Measurements from ENCODE around the gene SEC14L2. TPM values are rescaled to one million over a fixed set of nuclear protein-coding genes. Genes with fewer than 3 reads are reported as not detected.

The SEC14L2 gene
- total and polyA plus RNA-seq, 10 of the 15 experiments (the other 5 are each of a cell fraction or from before 2014, with no cell fraction given): 0.08 to 4.0 (median 0.48) TPM

DNA sequence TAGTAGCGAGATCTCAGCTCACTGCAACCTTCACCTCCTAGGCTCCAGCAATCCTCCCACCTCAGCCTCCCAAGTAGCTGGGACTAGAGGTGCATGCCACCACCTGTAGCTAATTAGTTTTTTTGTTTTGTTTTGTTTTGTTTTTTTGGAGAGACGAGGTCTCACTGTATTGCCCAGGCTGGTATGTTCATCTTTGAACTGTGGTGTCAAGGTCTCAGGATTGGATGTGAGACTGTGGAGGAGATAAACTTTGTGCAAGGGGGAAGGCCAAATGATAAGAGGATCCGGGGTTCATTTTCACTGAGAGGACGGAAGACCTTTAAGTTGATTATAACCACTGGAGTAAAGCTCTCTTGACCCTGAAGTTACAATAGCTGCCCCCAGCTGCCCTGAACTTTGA lies 8.9 kb downstream of the SEC14L2 start (continued):
- TF ChIP-seq, protein P1, sequence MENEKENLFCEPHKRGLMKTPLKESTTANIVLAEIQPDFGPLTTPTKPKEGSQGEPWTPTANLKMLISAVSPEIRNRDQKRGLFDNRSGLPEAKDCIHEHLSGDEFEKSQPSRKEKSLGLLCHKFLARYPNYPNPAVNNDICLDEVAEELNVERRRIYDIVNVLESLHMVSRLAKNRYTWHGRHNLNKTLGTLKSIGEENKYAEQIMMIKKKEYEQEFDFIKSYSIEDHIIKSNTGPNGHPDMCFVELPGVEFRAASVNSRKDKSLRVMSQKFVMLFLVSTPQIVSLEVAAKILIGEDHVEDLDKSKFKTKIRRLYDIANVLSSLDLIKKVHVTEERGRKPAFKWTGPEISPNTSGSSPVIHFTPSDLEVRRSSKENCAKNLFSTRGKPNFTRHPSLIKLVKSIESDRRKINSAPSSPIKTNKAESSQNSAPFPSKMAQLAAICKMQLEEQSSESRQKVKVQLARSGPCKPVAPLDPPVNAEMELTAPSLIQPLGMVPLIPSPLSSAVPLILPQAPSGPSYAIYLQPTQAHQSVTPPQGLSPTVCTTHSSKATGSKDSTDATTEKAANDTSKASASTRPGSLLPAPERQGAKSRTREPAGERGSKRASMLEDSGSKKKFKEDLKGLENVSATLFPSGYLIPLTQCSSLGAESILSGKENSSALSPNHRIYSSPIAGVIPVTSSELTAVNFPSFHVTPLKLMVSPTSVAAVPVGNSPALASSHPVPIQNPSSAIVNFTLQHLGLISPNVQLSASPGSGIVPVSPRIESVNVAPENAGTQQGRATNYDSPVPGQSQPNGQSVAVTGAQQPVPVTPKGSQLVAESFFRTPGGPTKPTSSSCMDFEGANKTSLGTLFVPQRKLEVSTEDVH (IDR thresholded peaks at IDR 0.05; ENCODE audit: low read depth, partially characterized antibody): no peak
- no peak for TF ChIP-seq HDAC2 (IDR thresholded peaks at IDR 0.05)

DNA sequence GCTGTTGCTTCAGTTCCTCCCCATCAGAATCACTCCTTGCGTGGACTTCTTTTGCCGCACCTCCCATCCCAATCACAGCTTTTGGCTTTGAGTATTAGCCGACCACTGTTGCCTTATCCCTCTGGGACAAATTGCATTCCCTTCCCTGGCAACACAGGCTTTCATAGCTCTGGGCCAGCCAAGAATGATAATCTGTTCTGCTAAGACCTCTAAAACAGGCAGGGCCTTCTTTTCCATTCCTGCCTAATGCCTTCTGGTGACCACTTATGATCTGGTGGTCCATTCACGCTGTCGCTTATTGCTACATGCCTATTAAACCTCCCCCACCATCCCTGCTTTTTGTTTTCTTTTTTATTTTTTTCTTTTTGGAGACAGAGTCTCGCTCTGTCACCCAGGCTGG lies 9.6 kb downstream of the SEC14L2 start:
- ChIA-PET POLR2A (interaction anchor here (0.9 to 2.9 kb wide), 2 partner anchors 14 to 16 kb away, joined by 3 to 10 read pairs; no protein-coding TSS in a partner anchor), RAD21 (ENCODE audit: unreplicated experiment) (no interaction called here), CTCF (interaction anchor here (0.6 to 2.7 kb wide), 6 partner anchors 11 to 294 kb away, joined by 3 to 12 read pairs (median 3); partner anchors contain the start of gene RNF215), SMC1A (ENCODE audit: uncharacterized antibody, unreplicated experiment) (interaction anchor here (1.2 to 1.3 kb wide), 2 partner anchors 8 to 14 kb away, joined by 4 read pairs; no protein-coding TSS in a partner anchor)
- ATAC-seq (no peak), DNase-seq (ENCODE audit: low read depth, low spot score) (no peak), FAIRE-seq (no peak)
- no peak overlapping the region for H3K9ac ChIP-seq (ENCODE audit: control insufficient read depth, insufficient read depth, low read length)
- no peaks in the 10 kb centered on the region for H3K79me2 ChIP-seq (ENCODE audit: control insufficient read depth, insufficient read depth, low read length)
- no peak for TF ChIP-seq CREB1 (IDR thresholded peaks at IDR 0.05; ENCODE audit: low read depth)
- TF ChIP-seq, protein P2, sequence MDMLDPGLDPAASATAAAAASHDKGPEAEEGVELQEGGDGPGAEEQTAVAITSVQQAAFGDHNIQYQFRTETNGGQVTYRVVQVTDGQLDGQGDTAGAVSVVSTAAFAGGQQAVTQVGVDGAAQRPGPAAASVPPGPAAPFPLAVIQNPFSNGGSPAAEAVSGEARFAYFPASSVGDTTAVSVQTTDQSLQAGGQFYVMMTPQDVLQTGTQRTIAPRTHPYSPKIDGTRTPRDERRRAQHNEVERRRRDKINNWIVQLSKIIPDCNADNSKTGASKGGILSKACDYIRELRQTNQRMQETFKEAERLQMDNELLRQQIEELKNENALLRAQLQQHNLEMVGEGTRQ (IDR thresholded peaks at IDR 0.05; ENCODE audit: borderline replicate concordance, low read depth, low read length): no peak
- no peak for TF ChIP-seq ZNF24 (IDR thresholded peaks at IDR 0.05)
- no peak for TF ChIP-seq SP1 (IDR thresholded peaks at IDR 0.05; ENCODE audit: low read depth, low read length)
- no peak for TF ChIP-seq ZZZ3 (IDR thresholded peaks at IDR 0.05; ENCODE audit: control insufficient read depth, insufficient read length, low read depth)
- TF ChIP-seq KLF5 (IDR thresholded peaks at IDR 0.05; ENCODE audit: partially characterized antibody): no peak
- no peak for TF ChIP-seq KDM1A (IDR thresholded peaks at IDR 0.05; ENCODE audit: borderline replicate concordance)
- no peak for TF ChIP-seq MLLT1 (IDR thresholded peaks at IDR 0.05)
- TF ChIP-seq NR2F1 (conservative IDR thresholded peaks at IDR 0.05): no peak
- TF ChIP-seq ZBTB11 (CRISPR knock-in tag; IDR thresholded peaks at IDR 0.05): no peak
- no peak for TF ChIP-seq EED (IDR thresholded peaks at IDR 0.05; ENCODE audit: low read depth)
- no peak for TF ChIP-seq NFYB (IDR thresholded peaks at IDR 0.05; ENCODE audit: insufficient read depth, low read depth, low read length)
- no peaks in the 10 kb centered on the region for H4K20me1 ChIP-seq (ENCODE audit: control insufficient read depth, insufficient read depth)
- 0 out of 2 replicates have a peak, but pooled peaks cover 5% of the 10 kb centered on the region for H3K4me1 ChIP-seq (ENCODE audit: control insufficient read depth, insufficient read depth, low read length)
- H3K9me3 ChIP-seq (replicated peaks; ENCODE audit: control insufficient read depth, insufficient read depth, low read length): no peaks in the 10 kb centered on the region
- H3K4me3 ChIP-seq: no peak overlapping the region
- intact Hi-C loops (cut with micrococcal nuclease; ENCODE audit: unreplicated experiment): no loop called here
- BruUV-seq (replicated peaks): TSS peak; percentile 44
- in situ Hi-C loops (cut with MboI): no loop called here
- no peaks in the 10 kb centered on the region; a peak in 1 of 4 replicates for H3K36me3 ChIP-seq (ENCODE audit: control insufficient read depth in 2 of 2, insufficient read depth in 2 of 2, low read length in 1 of 2)
- 98% methylated on average over 5 of the region's 6 CpGs for WGBS (ENCODE audit: insufficient coverage, insufficient replicate concordance, low lambda C conversion rate, missing lambda C conversion rate)
- H2AFZ ChIP-seq (ENCODE audit: control insufficient read depth, low read depth, low read length): no peak overlapping the region
- H3K4me2 ChIP-seq (ENCODE audit: control insufficient read depth, insufficient read depth): no peak overlapping the region
- H3K27ac ChIP-seq (ENCODE audit: control insufficient read depth, insufficient read depth): no peak overlapping the region
- H3K27me3 ChIP-seq (replicated peaks in 1 of 2; ENCODE audit: control insufficient read depth in 2 of 2, insufficient read depth in 2 of 2, low read length in 1 of 2): no peaks in the 10 kb centered on the region

Data from GM12878 (cell line).